ENCODE results near the gene DNLZ. TPM values are rescaled to one million over a fixed set of nuclear protein-coding genes. Genes with fewer than 3 reads are reported as not detected.

The DNLZ gene
- total RNA-seq (10 to 100 TPM; 23.3 to 39.5 (median 30.7) TPM), polyA plus RNA-seq (10 to 100 TPM; 37.0 to 49.2 TPM)
- long read RNA-seq, donor 1, transcript DNLZ-201 (3 exons, 724 nt), result major isoform, 31 of 34 reads
- long read RNA-seq, donor 1, partial matches to known transcripts, result 2 of 34 reads
- long read RNA-seq, donor 1, other reads (novel, unspliced or antisense), result 1 of 34 reads
- long read RNA-seq, donor 2, transcript DNLZ-201 (3 exons, 724 nt), result major isoform, 55 of 57 reads
- long read RNA-seq, donor 2, partial matches to known transcripts, result 0 of 57 reads
- long read RNA-seq, donor 2, other reads (novel, unspliced or antisense), result 1 of 57 reads
- long read RNA-seq, donor 3, result 0 reads

GRCh38 chr9:136363106-136363948 is at the start of gene DNLZ:
DNLZ (minus strand) TSS chr9:136363744; CDS start chr9:136363714, 30 bp downstream.
- TF ChIP-seq CTCF (IDR thresholded peaks at IDR 0.05), result peak; percentile 95 to 100 (median 98)
- WGBS, 2 donors, result 1% methylated on average over 83 to 97 of the region's 97 CpGs
- ATAC-seq (peak; percentile 88 to 95 (median 94)), DNase-seq (peak; percentile 97 to 99)
- intact Hi-C loops (cut with DNase I), result loop anchor here in 4 of 10 donors (1.0 to 5.0 kb wide), 4 partner anchors 21 to 51 kb away; partner anchors contain the start of gene GPSM1 (in 1 of the 4)
- H3K36me3 ChIP-seq, result peaks cover 0 to 15% (median 0%) of the 10 kb centered on the region in 9 donors
- peaks cover 13 to 53% (median 31%) of the 10 kb centered on the region in 9 donors for H3K4me1 ChIP-seq
- no peaks in the 10 kb centered on the region for H3K27me3 ChIP-seq
- no peaks in the 10 kb centered on the region for H3K9me3 ChIP-seq
- H3K4me3 ChIP-seq, result peak within 1 kb of the TSS; percentile 57 to 100 (median 75)
- H3K27ac ChIP-seq, result peak within 1 kb of the TSS; percentile 83 to 100 (median 95)

- intact Hi-C loops (cut with DNase I), result no loop called here
- no peak for TF ChIP-seq CTCF (IDR thresholded peaks at IDR 0.05)
- Histone ChIP-seq H3K4me3 (no peak overlapping the region), H3K4me1 (peaks cover 8 to 36% (median 25%) of the 10 kb centered on the region in 9 donors), H3K27ac (no peak overlapping the region), H3K9me3 (no peaks in the 10 kb centered on the region), H3K36me3 (peaks cover 0 to 63% (median 35%) of the 10 kb centered on the region in 9 donors), H3K27me3 (no peaks in the 10 kb centered on the region)
- 39 to 48% methylated on average over 9 of the region's 9 CpGs for WGBS, 2 donors
- no peak for DNase-seq
- no peak for ATAC-seq
These were observed 49.4 kb upstream of the DNLZ start for GRCh38 chr9:136412962-136413361.

GRCh38 chr9:136411378-136411777 is 47.8 kb upstream of the DNLZ start:
- Histone ChIP-seq H3K36me3 (peaks cover 0 to 62% (median 26%) of the 10 kb centered on the region in 9 donors), H3K27ac (peak overlapping the region in 3 of 10 donors; percentile 89 to 93 (median 91)), H3K27me3 (no peaks in the 10 kb centered on the region)

More at GRCh38 chr9:136411378-136411777, 47.8 kb upstream of the DNLZ start:
- H3K9me3 ChIP-seq, result no peaks in the 10 kb centered on the region
- DNase-seq (no peak), ATAC-seq (no peak)
- no peak for TF ChIP-seq CTCF (IDR thresholded peaks at IDR 0.05)
- intact Hi-C loops (cut with DNase I), result no loop called here
- WGBS, 2 donors, result 33 to 39% methylated on average over 4 of the region's 4 CpGs
- H3K4me3 ChIP-seq, result peak overlapping the region; percentile 62 to 100 (median 96)
- H3K4me1 ChIP-seq, result peaks cover 8 to 36% (median 25%) of the 10 kb centered on the region in 9 donors

All from heart right ventricle (tissue), 16 donors.